Measurements from ENCODE around the gene TMEM205. TPM values are rescaled to one million over a fixed set of nuclear protein-coding genes. Genes with fewer than 3 reads are reported as not detected.
"Not testable (repeated sequence)": the region's sequence is repeated elsewhere in the genome, so short reads cannot be mapped to it uniquely, and the experiment has no call there.

Gene TMEM205
- total RNA-seq, 1 donor from 2014 or later = 34.8 TPM

GRCh38 chr19:11349171-11349570 lies 3.1 kb upstream of the TMEM205 start:
- no peak overlapping the region for H3K27ac Mint-ChIP-seq (ENCODE audit: unreplicated experiment)
- DNase-seq (ENCODE audit: low read depth, low spot score) = no peak
- no peaks in the 10 kb centered on the region for H3K27me3 Mint-ChIP-seq (ENCODE audit: low read depth)
- H3K4me3 Mint-ChIP-seq = no peak overlapping the region
- H3K4me1 Mint-ChIP-seq = peaks cover 24% of the 10 kb centered on the region
- H3K9me3 Mint-ChIP-seq = peaks cover 3% of the 10 kb centered on the region
- H3K36me3 Mint-ChIP-seq (ENCODE audit: low read depth) = no peaks in the 10 kb centered on the region
- TF ChIP-seq CTCF (conservative IDR thresholded peaks at IDR 0.05) = no peak

GRCh38 chr19:11347546-11348039 lies 1.5 kb upstream of the TMEM205 start:
- H3K4me3 Mint-ChIP-seq = peak overlapping the region; percentile 96
- no peak for DNase-seq (ENCODE audit: low read depth, low spot score)
- H3K9me3 Mint-ChIP-seq = peaks cover 3% of the 10 kb centered on the region

GRCh38 chr19:11345122-11345803 lies 805 bp downstream of the TMEM205 start:
- H3K4me1 Mint-ChIP-seq = peaks cover 24% of the 10 kb centered on the region
- H3K9me3 Mint-ChIP-seq = peaks cover 3% of the 10 kb centered on the region
- DNase-seq (ENCODE audit: low read depth, low spot score) = no peak
- H3K36me3 Mint-ChIP-seq (ENCODE audit: low read depth) = no peaks in the 10 kb centered on the region
- H3K4me3 Mint-ChIP-seq = peak overlapping the region; percentile 96
- peak overlapping the region; percentile 95 for H3K27ac Mint-ChIP-seq (ENCODE audit: unreplicated experiment)
- H3K27me3 Mint-ChIP-seq (ENCODE audit: low read depth) = no peaks in the 10 kb centered on the region
- TF ChIP-seq CTCF (conservative IDR thresholded peaks at IDR 0.05) = no peak

More at GRCh38 chr19:11347546-11348039, 1.5 kb upstream of the TMEM205 start:
- no peaks in the 10 kb centered on the region for H3K27me3 Mint-ChIP-seq (ENCODE audit: low read depth)
- H3K27ac Mint-ChIP-seq (ENCODE audit: unreplicated experiment) = no peak overlapping the region
- H3K4me1 Mint-ChIP-seq = peaks cover 24% of the 10 kb centered on the region
- H3K36me3 Mint-ChIP-seq (ENCODE audit: low read depth) = no peaks in the 10 kb centered on the region
- TF ChIP-seq CTCF (conservative IDR thresholded peaks at IDR 0.05) = no peak

GRCh38 chr19:11342429-11342828 lies 3.6 kb downstream of the TMEM205 start:
- TF ChIP-seq CTCF (conservative IDR thresholded peaks at IDR 0.05) = no peak
- Mint-ChIP-seq H3K36me3 (ENCODE audit: low read depth) (no peaks in the 10 kb centered on the region), H3K9me3 (no peaks in the 10 kb centered on the region), H3K4me1 (peaks cover 33% of the 10 kb centered on the region), H3K27ac (ENCODE audit: unreplicated experiment) (no peak overlapping the region), H3K27me3 (ENCODE audit: low read depth) (no peaks in the 10 kb centered on the region), H3K4me3 (peak overlapping the region; percentile 74)
- no peak for DNase-seq (ENCODE audit: low read depth, low spot score)

GRCh38 chr19:11340099-11340467 lies 6.0 kb downstream of the TMEM205 start:
- H3K27ac Mint-ChIP-seq (ENCODE audit: unreplicated experiment); H3K36me3 Mint-ChIP-seq (ENCODE audit: low read depth); H3K9me3 Mint-ChIP-seq; DNase-seq (ENCODE audit: low read depth, low spot score); H3K27me3 Mint-ChIP-seq (ENCODE audit: low read depth): not testable (repeated sequence)
- H3K4me3 Mint-ChIP-seq = peak overlapping the region; percentile 87
- H3K4me1 Mint-ChIP-seq = peaks cover 12% of the 10 kb centered on the region

Data from neural crest cell (in vitro differentiated cells).